Stimulated activated memory B cell treated with anti-CD40 and anti-IgM and Interleukin-4, amounts not matched to agents 10 μg/mL and 1 μg/mL and 100 μg/mL, for 72 hours (primary cell): ENCODE measurements around the gene TNS4.
"Not testable (repeated sequence)": the region's sequence is repeated elsewhere in the genome, so short reads cannot be mapped to it uniquely, and the experiment has no call there.

Experiments used
- ATAC-seq: fragments of 150-1000 bp; cut with Tn5 transposase; 2 replicates; pipeline ENCODE4 v1.10.0; 2021
- H3K27ac Mint-ChIP-seq: one replicate; pipeline ENCODE4 v1.8.0; 2022; ENCODE audit warnings: mild to moderate bottlenecking, mixed read lengths
- H3K27me3 Mint-ChIP-seq: one replicate; pipeline ENCODE4 v1.8.0; 2022; ENCODE audit warnings: mixed read lengths
- H3K36me3 Mint-ChIP-seq: one replicate; pipeline ENCODE4 v1.8.0; 2022; ENCODE audit warnings: mixed read lengths
- H3K4me1 Mint-ChIP-seq: one replicate; pipeline ENCODE4 v1.8.0; 2022; ENCODE audit warnings: mixed read lengths
- H3K4me3 Mint-ChIP-seq: one replicate; pipeline ENCODE4 v1.8.0; 2022; ENCODE audit warnings: mild to moderate bottlenecking, moderate library complexity, mixed read lengths
- H3K9me3 Mint-ChIP-seq: one replicate; pipeline ENCODE4 v1.8.0; 2022; ENCODE audit warnings: mixed read lengths

The TNS4 gene, protein sequence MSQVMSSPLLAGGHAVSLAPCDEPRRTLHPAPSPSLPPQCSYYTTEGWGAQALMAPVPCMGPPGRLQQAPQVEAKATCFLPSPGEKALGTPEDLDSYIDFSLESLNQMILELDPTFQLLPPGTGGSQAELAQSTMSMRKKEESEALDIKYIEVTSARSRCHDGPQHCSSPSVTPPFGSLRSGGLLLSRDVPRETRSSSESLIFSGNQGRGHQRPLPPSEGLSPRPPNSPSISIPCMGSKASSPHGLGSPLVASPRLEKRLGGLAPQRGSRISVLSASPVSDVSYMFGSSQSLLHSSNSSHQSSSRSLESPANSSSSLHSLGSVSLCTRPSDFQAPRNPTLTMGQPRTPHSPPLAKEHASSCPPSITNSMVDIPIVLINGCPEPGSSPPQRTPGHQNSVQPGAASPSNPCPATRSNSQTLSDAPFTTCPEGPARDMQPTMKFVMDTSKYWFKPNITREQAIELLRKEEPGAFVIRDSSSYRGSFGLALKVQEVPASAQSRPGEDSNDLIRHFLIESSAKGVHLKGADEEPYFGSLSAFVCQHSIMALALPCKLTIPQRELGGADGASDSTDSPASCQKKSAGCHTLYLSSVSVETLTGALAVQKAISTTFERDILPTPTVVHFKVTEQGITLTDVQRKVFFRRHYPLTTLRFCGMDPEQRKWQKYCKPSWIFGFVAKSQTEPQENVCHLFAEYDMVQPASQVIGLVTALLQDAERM

GRCh38 chr17:40501499-40501911, at the start of gene TNS4:
Gene TNS4, minus strand, starts transcription at chr17:40501623. Its CDS starts 5,198 bp downstream, at chr17:40496425.
- Mint-ChIP-seq H3K4me3 (no peak within 1 kb of the TSS), H3K9me3 (no peaks in the 10 kb centered on the region), H3K36me3 (no peaks in the 10 kb centered on the region), H3K4me1 (peaks cover 11% of the 10 kb centered on the region), H3K27ac (no peak within 1 kb of the TSS), H3K27me3 (peaks cover 38% of the 10 kb centered on the region)
- no peak for ATAC-seq

GRCh38 chr17:40550608-40551007, 49.2 kb upstream of the TNS4 start:
- Mint-ChIP-seq H3K27me3 (no peaks in the 10 kb centered on the region), H3K9me3 (peaks cover 2% of the 10 kb centered on the region), H3K4me3 (no peak overlapping the region), H3K36me3 (peaks cover 36% of the 10 kb centered on the region), H3K4me1 (peaks cover 90% of the 10 kb centered on the region), H3K27ac (peak overlapping the region; percentile 89)
- no peak for ATAC-seq

DNA sequence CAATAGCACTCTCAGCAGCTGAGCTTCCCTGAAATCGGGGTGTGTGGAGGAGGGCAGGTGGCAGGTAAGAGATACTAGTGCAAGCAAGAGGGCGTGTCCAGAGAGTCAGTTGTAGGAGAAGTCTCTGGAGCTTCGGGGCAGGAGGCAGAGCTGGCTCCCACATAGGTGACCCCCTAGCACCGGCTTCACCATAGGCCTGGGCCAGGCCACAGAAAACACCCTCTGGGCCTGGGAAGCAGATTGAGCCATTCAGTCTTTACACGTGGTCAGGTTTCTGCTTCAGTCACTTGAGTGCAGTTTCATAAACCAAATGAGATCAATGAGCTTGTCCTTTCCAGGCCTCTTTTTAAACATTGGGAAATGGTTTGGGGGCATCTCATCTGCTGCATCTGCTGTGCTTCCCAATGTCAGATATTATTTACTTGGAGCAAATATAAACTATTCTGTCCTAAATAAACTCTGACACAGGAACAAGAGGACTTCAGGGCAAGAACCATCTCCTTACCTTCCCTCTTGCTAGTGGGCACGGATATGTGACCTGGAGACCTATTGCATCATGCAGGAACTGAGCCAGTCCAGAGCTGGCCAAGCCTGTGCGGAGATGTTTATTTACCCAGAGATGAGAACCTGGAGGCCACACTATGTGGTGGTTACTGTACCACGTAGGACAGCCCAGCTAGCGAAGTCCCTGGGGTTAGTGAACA, 47.7 kb upstream of the TNS4 start:
- Mint-ChIP-seq H3K4me3 (no peak overlapping the region), H3K27me3 (no peaks in the 10 kb centered on the region), H3K4me1 (peaks cover 80% of the 10 kb centered on the region), H3K27ac (peak overlapping the region; percentile 89), H3K36me3 (peaks cover 21% of the 10 kb centered on the region), H3K9me3 (no peaks in the 10 kb centered on the region)
- ATAC-seq = no peak

- Mint-ChIP-seq H3K4me3 (no peak overlapping the region), H3K4me1 (peaks cover 74% of the 10 kb centered on the region), H3K9me3 (no peaks in the 10 kb centered on the region), H3K27me3 (no peaks in the 10 kb centered on the region), H3K36me3 (peaks cover 15% of the 10 kb centered on the region), H3K27ac (peak overlapping the region; percentile 89)
- no peak for ATAC-seq
Measured at GRCh38 chr17:40548491-40548981, 47.1 kb upstream of the TNS4 start.

DNA sequence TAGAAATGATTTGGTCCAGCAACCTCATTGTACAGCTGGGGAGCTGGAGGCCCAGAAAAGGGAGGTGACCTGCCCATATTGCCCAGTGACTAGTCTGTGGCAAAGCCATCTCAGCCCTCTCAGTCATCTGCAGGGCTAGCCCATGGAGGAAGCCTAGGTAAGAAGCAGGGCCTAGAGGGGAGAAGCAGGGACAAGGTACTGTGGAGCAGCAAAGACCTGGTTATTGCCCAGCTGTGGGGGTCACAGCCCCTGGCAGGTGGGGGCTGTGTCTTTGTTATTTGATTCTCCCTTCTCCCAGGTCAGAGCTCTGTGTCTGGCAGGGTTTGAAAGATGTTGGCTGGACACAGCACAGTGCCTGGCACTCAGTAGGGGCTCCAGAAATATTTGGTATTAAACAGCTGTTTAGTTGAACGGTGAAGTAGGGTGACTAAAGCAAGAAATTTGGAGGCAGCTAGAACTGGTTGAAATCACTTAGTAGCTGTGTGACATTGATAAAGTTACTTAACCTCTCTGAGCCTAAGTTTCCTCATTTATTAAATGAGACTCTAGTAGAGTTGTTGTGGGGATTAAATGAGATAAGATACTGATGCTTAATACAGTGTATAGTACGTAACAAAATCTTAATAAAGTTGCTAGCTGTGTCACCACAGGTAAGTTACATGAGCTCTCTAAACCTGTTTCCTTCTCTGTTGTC, 46.5 kb upstream of the TNS4 start:
- Mint-ChIP-seq H3K27ac (peak overlapping the region; percentile 89), H3K9me3 (no peaks in the 10 kb centered on the region), H3K27me3 (no peaks in the 10 kb centered on the region), H3K4me1 (peaks cover 73% of the 10 kb centered on the region), H3K4me3 (peak overlapping the region; percentile 4), H3K36me3 (peaks cover 9% of the 10 kb centered on the region)
- no peak for ATAC-seq

GRCh38 chr17:40547079-40547784, 45.8 kb upstream of the TNS4 start:
- peak overlapping the region; percentile 4 for H3K4me3 Mint-ChIP-seq
- H3K36me3 Mint-ChIP-seq = peaks cover 2% of the 10 kb centered on the region
- no peaks in the 10 kb centered on the region for H3K9me3 Mint-ChIP-seq
- H3K27me3 Mint-ChIP-seq = no peaks in the 10 kb centered on the region
- peak; percentile 70 for ATAC-seq
- H3K4me1 Mint-ChIP-seq = peaks cover 73% of the 10 kb centered on the region
- H3K27ac Mint-ChIP-seq = peak overlapping the region; percentile 89

DNA sequence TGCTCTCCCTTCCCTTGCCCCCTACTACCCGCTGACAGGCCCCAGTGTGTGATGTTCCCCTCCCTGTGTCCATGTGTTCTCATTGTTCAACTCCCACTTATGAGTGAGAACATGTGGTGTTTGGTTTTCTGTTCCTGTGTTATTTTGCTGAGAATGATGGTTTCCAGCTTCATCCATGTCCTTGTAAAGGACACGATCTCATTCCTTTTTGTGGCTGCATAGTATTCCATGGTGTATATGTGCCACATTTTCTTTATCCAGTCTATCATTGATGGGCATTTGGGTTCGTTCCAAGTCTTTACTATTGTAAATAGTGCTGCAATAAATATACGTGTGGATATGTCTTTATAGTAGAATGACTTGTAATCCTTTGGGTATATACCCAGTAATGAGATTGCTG, 45.1 kb upstream of the TNS4 start:
- not testable (repeated sequence) for ATAC-seq, H3K9me3 Mint-ChIP-seq, H3K36me3 Mint-ChIP-seq, H3K4me3 Mint-ChIP-seq, H3K27me3 Mint-ChIP-seq
- H3K4me1 Mint-ChIP-seq = peaks cover 73% of the 10 kb centered on the region
- H3K27ac Mint-ChIP-seq = peak overlapping the region; percentile 89

- Mint-ChIP-seq H3K4me1 (peaks cover 73% of the 10 kb centered on the region), H3K9me3 (no peaks in the 10 kb centered on the region), H3K4me3 (no peak overlapping the region), H3K27ac (peak overlapping the region; percentile 68), H3K36me3 (no peaks in the 10 kb centered on the region), H3K27me3 (no peaks in the 10 kb centered on the region)
- ATAC-seq = no peak
Measured at GRCh38 chr17:40545660-40546059, 44.2 kb upstream of the TNS4 start.

- Mint-ChIP-seq H3K36me3 (no peaks in the 10 kb centered on the region), H3K27me3 (no peaks in the 10 kb centered on the region), H3K4me1 (peaks cover 66% of the 10 kb centered on the region), H3K4me3 (peak overlapping the region; percentile 27), H3K27ac (peak overlapping the region; percentile 97), H3K9me3 (no peaks in the 10 kb centered on the region)
- peak; percentile 75 for ATAC-seq
Measured at GRCh38 chr17:40542558-40543411, 41.4 kb upstream of the TNS4 start.

DNA sequence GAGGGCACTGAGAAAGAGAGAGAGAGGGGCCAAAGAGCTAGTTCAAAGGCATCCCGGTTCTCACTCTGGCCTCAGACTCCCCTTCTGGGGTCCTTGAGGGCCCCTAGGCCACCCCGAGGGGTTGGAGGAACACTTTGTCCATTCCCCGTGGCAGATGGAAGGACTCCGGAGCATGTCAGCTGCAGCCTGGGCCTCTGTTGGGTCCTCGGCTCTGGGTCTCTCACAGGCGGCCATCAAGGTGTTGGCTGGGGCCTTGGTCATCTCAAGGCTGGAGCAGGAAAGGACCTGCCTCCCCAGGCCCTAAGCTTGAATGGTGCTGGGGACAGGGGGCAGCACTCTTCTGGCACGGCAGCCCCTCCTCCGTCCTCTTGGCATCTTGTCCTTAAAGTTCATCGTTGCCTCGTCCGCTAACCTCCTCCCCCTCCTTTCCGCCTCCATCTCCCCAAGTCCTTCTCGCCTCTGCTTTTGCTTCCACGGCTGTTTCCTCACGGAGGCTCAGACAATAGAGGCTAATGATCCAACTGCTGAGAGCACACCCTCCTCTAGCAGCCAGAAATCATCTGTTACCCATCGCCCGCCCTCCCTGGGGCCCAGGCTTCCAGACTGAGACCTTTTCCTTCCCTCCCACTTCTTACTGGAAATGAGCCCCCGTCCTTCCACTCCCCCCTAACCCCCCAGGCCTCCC, 40.6 kb upstream of the TNS4 start:
- no peak for ATAC-seq
- peak overlapping the region; percentile 97 for H3K27ac Mint-ChIP-seq
- peaks cover 66% of the 10 kb centered on the region for H3K4me1 Mint-ChIP-seq
- H3K36me3 Mint-ChIP-seq = no peaks in the 10 kb centered on the region
- H3K4me3 Mint-ChIP-seq = peak overlapping the region; percentile 27
- no peaks in the 10 kb centered on the region for H3K9me3 Mint-ChIP-seq
- H3K27me3 Mint-ChIP-seq = no peaks in the 10 kb centered on the region

DNA sequence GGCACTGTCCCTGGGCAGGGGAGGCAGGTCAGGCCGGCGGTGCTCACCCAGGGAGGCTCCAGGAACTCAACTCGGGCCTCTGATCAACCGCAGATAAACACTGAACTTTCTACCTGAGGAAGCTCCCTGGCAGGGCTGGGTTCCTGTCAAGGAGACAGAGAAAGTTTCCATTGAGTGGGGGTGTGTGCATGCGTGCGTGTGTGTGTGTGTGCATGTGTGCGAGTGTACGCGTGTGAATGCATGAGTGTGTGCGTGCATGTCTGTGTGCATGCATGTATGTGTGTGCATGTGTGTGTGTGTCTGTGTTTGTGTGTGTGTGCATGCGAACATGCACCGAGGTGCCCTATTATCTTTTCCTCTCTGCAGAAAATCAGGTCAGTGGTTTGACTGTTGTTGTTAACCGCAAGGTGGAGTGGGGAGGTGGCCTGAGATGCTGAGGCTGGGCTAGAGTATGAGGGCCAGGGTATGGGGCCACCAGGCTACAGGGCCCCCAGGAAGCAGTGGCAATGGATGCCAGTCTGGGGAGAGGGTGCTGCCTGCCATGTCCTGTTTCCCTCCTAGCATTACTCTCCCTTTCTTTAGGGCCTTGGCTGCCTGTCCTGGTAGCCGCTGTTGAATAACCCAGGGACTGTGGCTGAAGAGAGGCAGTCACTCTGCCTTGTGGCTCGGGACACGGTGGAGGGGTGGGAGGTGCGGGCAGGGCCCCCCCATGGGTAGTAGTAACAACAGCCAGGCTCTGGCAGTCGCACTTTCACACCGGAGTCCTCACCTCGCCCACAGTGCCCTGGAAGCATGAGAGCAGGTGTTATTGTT, 39.8 kb upstream of the TNS4 start:
- Mint-ChIP-seq H3K9me3 (no peaks in the 10 kb centered on the region), H3K27me3 (no peaks in the 10 kb centered on the region), H3K36me3 (no peaks in the 10 kb centered on the region), H3K27ac (peak overlapping the region; percentile 97), H3K4me1 (peaks cover 70% of the 10 kb centered on the region), H3K4me3 (peak overlapping the region; percentile 24)
- peak; percentile 39 for ATAC-seq

DNA sequence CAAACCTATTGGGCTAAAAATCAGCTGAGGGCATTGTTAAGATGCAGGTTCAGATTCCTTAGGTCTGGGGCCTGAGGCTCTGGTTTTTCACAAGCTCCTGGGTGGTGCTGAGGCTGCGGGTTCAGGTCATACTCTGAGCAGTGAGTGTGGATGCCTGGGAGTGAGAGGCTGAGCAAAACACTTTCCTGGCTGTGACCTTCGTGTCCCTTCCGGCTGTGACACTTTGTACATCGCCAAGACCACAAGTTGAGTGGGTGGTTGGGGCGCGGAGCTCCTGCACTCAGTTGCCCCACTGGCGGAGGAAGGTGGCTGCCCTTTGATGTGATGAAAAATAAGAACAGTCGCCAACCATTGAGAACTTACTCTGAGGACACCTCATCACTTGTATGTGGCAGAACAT, 39.0 kb upstream of the TNS4 start:
- ATAC-seq = no peak
- Mint-ChIP-seq H3K27ac (peak overlapping the region; percentile 97), H3K27me3 (no peaks in the 10 kb centered on the region), H3K4me3 (no peak overlapping the region), H3K9me3 (no peaks in the 10 kb centered on the region), H3K4me1 (peaks cover 75% of the 10 kb centered on the region), H3K36me3 (no peaks in the 10 kb centered on the region)
